ENCODE measurements around the gene SPTBN1. TPM values are rescaled to one million over a fixed set of nuclear protein-coding genes. Genes with fewer than 3 reads are reported as not detected.

The SPTBN1 gene
- total RNA-seq, 2 experiments from 2014 or later = 132 to 183 TPM

GRCh38 chr2:54685263-54685775 is 229.2 kb downstream of the SPTBN1 start:
- TF ChIP-seq CTCF (conservative IDR thresholded peaks at IDR 0.05; ENCODE audit: low read length) (no peak), EZH2phosphoT487 (IDR thresholded peaks at IDR 0.05; ENCODE audit: borderline replicate concordance, low read depth, low read length) (no peak)
- no peaks in the 10 kb centered on the region for H4K20me1 ChIP-seq (ENCODE audit: insufficient read depth, low read length)
- no peaks in the 10 kb centered on the region for H3K9me3 ChIP-seq (ENCODE audit: low read length)
- H3K27ac ChIP-seq (ENCODE audit: low read depth, low read length, poor library complexity, severe bottlenecking) = no peak overlapping the region
- no peak overlapping the region for H3K4me2 ChIP-seq (ENCODE audit: low read length)
- no peak for DNase-seq (ENCODE audit: low spot score)
- no peaks in the 10 kb centered on the region for H3K36me3 ChIP-seq (ENCODE audit: insufficient read depth, low read length)
- no TSS peak for BruUV-seq (replicated peaks)
- no peaks in the 10 kb centered on the region for H3K9me2 ChIP-seq (ENCODE audit: insufficient read depth, low read length)
- H2AFZ ChIP-seq (ENCODE audit: low read length) = no peak overlapping the region
- H3K4me3 ChIP-seq (ENCODE audit: low read depth, low read length, poor library complexity, severe bottlenecking) = no peak overlapping the region
- ChIA-PET CTCF (ENCODE audit: unreplicated experiment) (no interaction called here), POLR2A (interaction anchor here (0.9 kb wide), 1 partner anchor 12 kb away, joined by 3 read pairs; no protein-coding TSS in a partner anchor)
- H3K79me2 ChIP-seq (ENCODE audit: insufficient read depth, low read depth, low read length) = no peaks in the 10 kb centered on the region
- peaks cover 8% of the 10 kb centered on the region for H3K4me1 ChIP-seq (ENCODE audit: insufficient read depth, low read length, poor library complexity, severe bottlenecking)
- intact Hi-C loops (cut with micrococcal nuclease; ENCODE audit: unreplicated experiment) = no loop called here

GRCh38 chr2:54687595-54688152 is 231.5 kb downstream of the SPTBN1 start:
- Histone ChIP-seq H3K27ac (ENCODE audit: low read depth, low read length, poor library complexity, severe bottlenecking) (no peak overlapping the region), H3K9me3 (ENCODE audit: low read length) (no peaks in the 10 kb centered on the region), H3K9me2 (ENCODE audit: insufficient read depth, low read length) (no peaks in the 10 kb centered on the region), H3K4me3 (ENCODE audit: low read depth, low read length, poor library complexity, severe bottlenecking) (no peak overlapping the region), H3K4me2 (ENCODE audit: low read length) (no peak overlapping the region), H4K20me1 (ENCODE audit: insufficient read depth, low read length) (no peaks in the 10 kb centered on the region), H3K36me3 (ENCODE audit: insufficient read depth, low read length) (no peaks in the 10 kb centered on the region), H3K4me1 (ENCODE audit: insufficient read depth, low read length, poor library complexity, severe bottlenecking) (no peaks in the 10 kb centered on the region), H2AFZ (ENCODE audit: low read length) (no peak overlapping the region), H3K79me2 (ENCODE audit: insufficient read depth, low read depth, low read length) (no peaks in the 10 kb centered on the region)
- ChIA-PET POLR2A (interaction anchor here (1.2 kb wide), 1 partner anchor 11 kb away, joined by 3 read pairs; no protein-coding TSS in a partner anchor), CTCF (ENCODE audit: unreplicated experiment) (no interaction called here)
- TF ChIP-seq EZH2phosphoT487 (IDR thresholded peaks at IDR 0.05; ENCODE audit: borderline replicate concordance, low read depth, low read length) (no peak), CTCF (conservative IDR thresholded peaks at IDR 0.05; ENCODE audit: low read length) (no peak)
- DNase-seq (ENCODE audit: low spot score) = no peak
- intact Hi-C loops (cut with micrococcal nuclease; ENCODE audit: unreplicated experiment) = no loop called here
- no TSS peak for BruUV-seq (replicated peaks)

GRCh38 chr2:54691445-54692135 is 235.5 kb downstream of the SPTBN1 start:
- Histone ChIP-seq H4K20me1 (ENCODE audit: insufficient read depth, low read length) (no peaks in the 10 kb centered on the region), H3K27ac (ENCODE audit: low read depth, low read length, poor library complexity, severe bottlenecking) (no peak overlapping the region), H3K9me2 (ENCODE audit: insufficient read depth, low read length) (no peaks in the 10 kb centered on the region), H2AFZ (ENCODE audit: low read length) (no peak overlapping the region), H3K79me2 (ENCODE audit: insufficient read depth, low read depth, low read length) (no peaks in the 10 kb centered on the region), H3K9me3 (ENCODE audit: low read length) (no peaks in the 10 kb centered on the region), H3K36me3 (ENCODE audit: insufficient read depth, low read length) (no peaks in the 10 kb centered on the region), H3K4me2 (ENCODE audit: low read length) (no peak overlapping the region), H3K4me1 (ENCODE audit: insufficient read depth, low read length, poor library complexity, severe bottlenecking) (no peaks in the 10 kb centered on the region), H3K4me3 (ENCODE audit: low read depth, low read length, poor library complexity, severe bottlenecking) (no peak overlapping the region)
- POLR2A ChIA-PET = interaction anchor here (0.6 to 1.5 kb wide), 4 partner anchors 9 to 14 kb away, joined by 3 to 5 read pairs (median 4); no protein-coding TSS in a partner anchor
- DNase-seq (ENCODE audit: low spot score) = no peak
- intact Hi-C loops (cut with micrococcal nuclease; ENCODE audit: unreplicated experiment) = no loop called here
- BruUV-seq (replicated peaks) = no TSS peak
- CTCF ChIA-PET (ENCODE audit: unreplicated experiment) = interaction anchor here (0.9 kb wide), 1 partner anchor 25 kb away, joined by 3 read pairs; no protein-coding TSS in a partner anchor
- TF ChIP-seq CTCF (conservative IDR thresholded peaks at IDR 0.05; ENCODE audit: low read length) = peak; percentile 31; the same call in 1 of the 2 replicates
- TF ChIP-seq EZH2phosphoT487 (IDR thresholded peaks at IDR 0.05; ENCODE audit: borderline replicate concordance, low read depth, low read length) = no peak

Measured in OCI-LY7 (cell line).